Measurements from ENCODE around the gene GALNT12.
A peak's percentile ranks its signal among the peaks of the same experiment; 100 is the strongest.

The GALNT12 gene

GRCh38 chr9:98834386-98834785, 26.9 kb downstream of the GALNT12 start:
- no peak for DNase-seq

GRCh38 chr9:98836206-98836605, 28.7 kb downstream of the GALNT12 start:
- no peak for DNase-seq

- DNase-seq = no peak
Observed at GRCh38 chr9:98837516-98837915, 30.0 kb downstream of the GALNT12 start.

- DNase-seq = no peak
Observed at GRCh38 chr9:98838155-98838867, 30.8 kb downstream of the GALNT12 start.

- no peak for DNase-seq
Observed at GRCh38 chr9:98838868-98839565, 31.5 kb downstream of the GALNT12 start.

- DNase-seq = no peak
Observed at GRCh38 chr9:98839724-98840123, 32.3 kb downstream of the GALNT12 start.

GRCh38 chr9:98842510-98842909, 35.0 kb downstream of the GALNT12 start:
- DNase-seq = no peak

- no peak for DNase-seq
Observed at GRCh38 chr9:98846081-98846480, 38.6 kb downstream of the GALNT12 start.

GRCh38 chr9:98846879-98847278, 39.4 kb downstream of the GALNT12 start:
- DNase-seq = no peak

GRCh38 chr9:98848450-98849149, 41.1 kb downstream of the GALNT12 start:
- DNase-seq = peak; percentile 68 to 69

GRCh38 chr9:98849563-98849962, 42.1 kb downstream of the GALNT12 start:
- no peak for DNase-seq

- DNase-seq = no peak
Observed at GRCh38 chr9:98850851-98851729, 43.6 kb downstream of the GALNT12 start.

GRCh38 chr9:98851730-98852459, 44.4 kb downstream of the GALNT12 start:
- peak in 1 of 2 donors; percentile 6 for DNase-seq

GRCh38 chr9:98852460-98852734, 44.9 kb downstream of the GALNT12 start:
- no peak for DNase-seq

GRCh38 chr9:98852961-98853360, 45.5 kb downstream of the GALNT12 start:
- no peak for DNase-seq

- DNase-seq = no peak
Observed at GRCh38 chr9:98854266-98854665, 46.8 kb downstream of the GALNT12 start.

GRCh38 chr9:98855592-98855991, 48.1 kb downstream of the GALNT12 start:
- DNase-seq = no peak

- DNase-seq = no peak
Observed at GRCh38 chr9:98856982-98857381, 49.5 kb downstream of the GALNT12 start.

- no peak for DNase-seq
Observed at GRCh38 chr9:98859941-98860340, 52.5 kb downstream of the GALNT12 start.

GRCh38 chr9:98860871-98861293, 53.4 kb downstream of the GALNT12 start:
- no peak for DNase-seq

- no peak for DNase-seq
Observed at GRCh38 chr9:98861781-98862504, 54.5 kb downstream of the GALNT12 start.

- DNase-seq = no peak
Observed at GRCh38 chr9:98862936-98863335, 55.5 kb downstream of the GALNT12 start.

Measured in CD4-positive, alpha-beta T cell treated with Interferon alpha-2 for 1 hour (primary cell).